GM10847 (cell line): ENCODE measurements around the gene CMAS.

ENCODE experiments used
- POLR2A ChIP-seq: IDR thresholded peaks from 2 replicates; pipeline ENCODE4 v1.6.1; 2011; ENCODE audit not compliant: insufficient read length; ENCODE audit errors: extremely low read depth

CMAS gene

DNA sequence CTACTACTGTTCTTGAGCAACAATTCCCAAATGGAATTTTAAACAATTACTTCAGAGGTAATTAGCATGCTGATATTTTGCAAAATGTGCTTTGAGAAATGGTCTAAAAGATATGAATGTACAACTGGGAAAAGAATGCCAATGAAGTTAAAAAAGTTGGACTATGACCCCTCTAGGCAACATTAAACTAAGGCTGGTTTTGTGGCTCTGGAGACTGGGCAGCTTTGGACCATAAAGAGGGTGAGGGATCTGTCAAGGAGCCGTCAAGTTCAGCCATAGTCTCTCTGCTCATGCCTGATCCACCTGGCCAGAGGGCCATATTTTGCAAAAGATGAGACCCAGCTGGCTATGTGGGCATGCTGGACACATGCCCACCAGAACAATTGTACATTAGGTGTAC, 38.8 kb downstream of the CMAS start:
- no peak for TF ChIP-seq POLR2A

GRCh38 chr12:22088886-22089285, 42.9 kb downstream of the CMAS start:
- no peak for TF ChIP-seq POLR2A

- no peak for TF ChIP-seq POLR2A
These were observed 43.5 kb downstream of the CMAS start for GRCh38 chr12:22089486-22089885.

- TF ChIP-seq POLR2A = no peak
These were observed 55.1 kb downstream of the CMAS start for GRCh38 chr12:22100958-22101748.

- no peak for TF ChIP-seq POLR2A
These were observed 55.8 kb downstream of the CMAS start for GRCh38 chr12:22101749-22102243.

- TF ChIP-seq POLR2A = no peak
These were observed 57.4 kb downstream of the CMAS start for GRCh38 chr12:22103418-22103817.

DNA sequence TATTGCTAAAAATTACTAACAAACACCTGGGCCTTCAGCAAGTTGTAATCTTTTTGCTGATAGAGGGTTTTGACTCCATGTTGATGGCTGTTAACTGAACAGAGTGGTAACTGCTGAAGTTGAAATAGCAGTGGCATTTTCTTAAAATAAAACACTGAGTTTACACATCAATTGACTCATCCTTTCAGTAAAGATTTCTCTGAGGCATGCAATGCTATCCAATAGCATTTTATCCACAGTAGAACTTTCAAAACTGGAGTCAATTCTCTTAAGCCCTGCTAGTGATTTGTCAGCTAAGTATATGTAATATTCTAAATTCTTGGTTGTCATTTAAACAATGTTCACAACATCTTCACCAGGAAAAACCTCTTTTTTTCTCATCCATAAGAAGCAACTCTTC, 59.5 kb downstream of the CMAS start:
- TF ChIP-seq POLR2A = no peak

- TF ChIP-seq POLR2A = no peak
These were observed 64.2 kb downstream of the CMAS start for GRCh38 chr12:22110176-22110575.
